ENCODE measurements around the gene ARNT2.

DNA sequence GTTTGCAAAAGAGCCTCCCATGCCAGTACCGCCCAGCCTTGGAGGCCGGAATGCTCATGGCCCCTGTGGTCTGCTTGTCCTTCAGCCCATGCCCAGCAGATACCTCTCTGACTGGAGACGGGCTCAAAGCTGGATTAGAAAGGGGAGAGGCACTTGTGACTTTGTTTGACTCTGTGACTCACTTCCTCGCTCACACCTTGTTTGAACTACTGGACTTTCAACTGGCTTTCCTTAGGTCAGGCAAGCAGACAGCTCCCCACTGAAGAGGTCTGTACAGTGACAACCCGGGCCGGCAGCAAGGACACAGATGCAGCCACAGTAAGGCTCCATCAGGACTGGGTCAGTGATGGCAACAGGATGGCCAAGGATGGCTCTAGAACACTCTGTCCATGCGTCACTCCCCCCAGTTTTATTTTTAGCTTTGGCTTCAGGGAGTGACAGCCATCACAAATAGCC lies 192.4 kb downstream of the ARNT2 start:
- no peak for TF ChIP-seq POLR2A (IDR thresholded peaks at IDR 0.05; ENCODE audit: low read length)
- no peak for TF ChIP-seq GATA1 (IDR thresholded peaks at IDR 0.05; ENCODE audit: low read depth, low read length)
